ENCODE measurements around the gene MSANTD7.
A peak's percentile ranks its signal among the peaks of the same experiment; 100 is the strongest.

MSANTD7 gene

GRCh38 chr10:14880229-14880628 is 42.1 kb downstream of the MSANTD7 start:
- peak; percentile 42 for DNase-seq (ENCODE audit: low spot score)

- no peak for DNase-seq (ENCODE audit: low spot score)
These were observed 46.0 kb downstream of the MSANTD7 start for GRCh38 chr10:14884082-14884481.
